Loucy (cell line): Measurements from ENCODE around the gene SMO.

Experiments used
- CTCF ChIP-seq: fragments of 200-600 bp; sonication (generic); conservative IDR thresholded peaks from 2 replicates; pipeline ENCODE4 v1.5.1; 2014; ENCODE audit warnings: mild to moderate bottlenecking, antibody characterized with exemption, low read length
- EZH2phosphoT487 ChIP-seq: fragments of 200-600 bp; IDR thresholded peaks from 2 replicates; pipeline ENCODE4 v1.6.1; 2018; ENCODE audit warnings: antibody characterized with exemption, mild to moderate bottlenecking, moderate library complexity, borderline replicate concordance

GRCh38 chr7:129167817-129168216 is 20.6 kb upstream of the SMO start:
- no peak for TF ChIP-seq CTCF
- no peak for TF ChIP-seq EZH2phosphoT487
